GM18870 (cell line): ENCODE results near the gene ZNF202.

Source experiments
- ATAC-seq: cut with Tn5 transposase; IDR thresholded peaks from one replicate; pipeline ENCODE4 v1.9.1; 2021; ENCODE audit warnings: moderate library complexity; ENCODE audit not compliant: unreplicated experiment

The ZNF202 gene

GRCh38 chr11:123684601-123685000, 56.9 kb downstream of the ZNF202 start:
- ATAC-seq = no peak

DNA sequence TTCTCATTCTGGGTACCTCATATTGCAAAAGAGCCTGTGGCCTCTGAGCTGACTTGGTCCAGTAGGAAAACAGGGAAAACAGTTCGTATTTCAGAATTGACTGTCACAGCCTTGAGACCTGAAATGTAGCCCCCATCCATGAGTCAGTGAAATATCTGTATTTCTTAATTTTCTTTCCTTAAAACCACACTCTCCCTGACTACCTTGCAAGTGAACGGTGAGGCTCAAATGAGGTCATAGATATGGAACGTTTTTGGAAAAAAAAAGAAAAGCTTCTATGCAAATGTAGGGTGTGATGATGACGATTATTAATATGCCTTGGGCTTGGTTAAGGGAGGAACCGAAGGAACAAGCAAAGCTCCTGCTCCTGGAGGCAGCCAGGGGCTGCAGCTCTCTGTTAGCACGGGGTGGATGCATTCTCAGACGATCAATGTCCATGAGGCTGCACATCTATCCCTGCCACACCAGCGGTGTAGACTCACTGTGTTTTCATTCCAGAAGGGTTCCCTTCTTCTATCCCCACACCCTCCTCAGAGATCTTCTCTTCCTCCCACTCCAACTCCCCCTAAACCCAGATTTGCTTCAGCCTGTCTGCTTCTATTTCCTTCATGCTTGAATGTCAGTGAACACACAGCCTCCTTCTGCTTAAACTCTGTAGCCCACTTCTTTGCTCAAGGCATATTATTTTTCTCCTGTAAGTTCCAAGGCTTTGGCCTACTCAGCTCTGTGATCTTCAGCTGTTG, 57.9 kb downstream of the ZNF202 start:
- no peak for ATAC-seq

- ATAC-seq = no peak
Measured at GRCh38 chr11:123682696-123683410, 58.6 kb downstream of the ZNF202 start.

- ATAC-seq = no peak
Measured at GRCh38 chr11:123681030-123681429, 60.4 kb downstream of the ZNF202 start.

DNA sequence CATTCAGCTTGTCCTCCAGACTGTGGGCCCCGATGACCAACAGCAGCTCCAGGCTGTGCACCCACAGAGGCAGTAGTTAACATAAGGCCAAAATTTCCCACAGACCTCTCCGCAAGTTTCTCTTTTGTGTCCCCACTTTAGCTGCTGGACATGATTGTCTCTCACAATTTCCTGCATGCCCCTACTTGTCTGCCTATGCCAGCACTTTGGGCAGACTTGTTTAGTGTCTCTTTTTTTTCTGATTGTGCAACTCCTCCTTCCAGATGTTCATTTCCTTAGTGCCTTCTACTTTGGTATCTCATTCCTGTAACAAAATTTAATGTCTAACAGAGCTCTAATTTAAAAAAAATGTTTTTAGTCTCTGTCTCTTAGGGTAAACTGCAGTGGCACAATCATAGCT, 63.2 kb downstream of the ZNF202 start:
- ATAC-seq = no peak

DNA sequence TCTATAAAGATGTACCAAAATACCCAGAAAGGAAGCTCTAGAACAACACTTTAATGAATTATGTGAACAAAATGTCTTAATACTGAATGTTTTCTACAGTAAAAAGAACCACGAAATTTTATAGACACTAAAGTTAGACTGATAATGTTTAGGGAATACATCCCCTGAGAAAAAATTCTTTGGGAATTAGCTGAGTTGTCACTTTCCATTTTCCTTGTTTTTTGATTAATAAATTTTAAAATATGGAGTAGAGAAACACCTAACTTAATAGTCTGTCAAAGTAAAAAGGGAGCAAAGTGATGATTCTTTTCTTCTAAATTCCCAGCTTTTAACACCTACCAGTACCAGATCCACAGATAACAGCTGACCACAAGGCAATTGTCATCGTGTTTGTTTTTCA, 64.0 kb downstream of the ZNF202 start:
- no peak for ATAC-seq

DNA sequence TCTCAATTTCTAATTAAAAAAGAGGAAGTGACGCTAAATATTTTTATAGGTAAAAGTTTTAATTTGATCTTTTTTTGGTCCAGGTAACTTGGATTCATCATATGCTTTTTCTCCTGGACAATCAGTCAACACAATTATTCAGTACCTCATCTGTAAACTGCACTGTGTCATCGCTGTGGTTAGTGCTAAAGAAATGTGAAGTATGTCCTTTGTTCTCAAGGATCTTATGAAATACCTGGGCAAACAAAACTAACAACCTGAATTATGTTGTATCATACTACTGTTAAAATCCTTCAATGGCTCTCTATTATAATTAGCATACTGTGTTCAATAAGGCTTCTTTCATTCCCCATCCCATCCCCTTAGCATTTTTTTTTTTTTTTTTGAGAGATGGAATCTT, 67.2 kb downstream of the ZNF202 start:
- no peak for ATAC-seq
